Gastroesophageal sphincter (tissue), 4 donors: ENCODE measurements around the gene TAF3. TPM values are rescaled to one million over a fixed set of nuclear protein-coding genes. Genes with fewer than 3 reads are reported as not detected.

ENCODE experiments used
- ATAC-seq: fragments of 150-250 bp; one replicate; pipeline ENCODE4 v1.9.1; 2016; ENCODE audit warnings: mild to moderate bottlenecking, moderate library complexity
- H3K27ac ChIP-seq, 4 donors: fragments of 200-600 bp; sonication (generic) in 3 of 4; 1 replicate in 3 of 4; 2 replicates in 1 of 4; pipeline ENCODE4 v1.5.1; 2016 to 2019
- H3K27me3 ChIP-seq: fragments of 200-600 bp; sonication (generic); one replicate; pipeline ENCODE4 v1.5.1; 2019
- H3K36me3 ChIP-seq, 2 donors: fragments of 200-600 bp; sonication (generic); one replicate each; pipeline ENCODE4 v1.5.1; 2019; ENCODE audit warnings: control low read depth in 1 of 2
- H3K4me1 ChIP-seq, 3 donors: fragments of 200-600 bp; sonication (generic); 1 replicate in 2 of 3; 2 replicates in 1 of 3; pipeline ENCODE4 v1.5.1; 2016 to 2019; ENCODE audit warnings: control low read depth in 2 of 3
- H3K4me3 ChIP-seq, 2 donors: fragments of 200-600 bp; sonication (generic); one replicate each; pipeline ENCODE4 v1.5.1; 2019; ENCODE audit warnings: mild to moderate bottlenecking in 1 of 2, moderate library complexity in 1 of 2
- H3K9me3 ChIP-seq, 3 donors: fragments of 200-600 bp; sonication (generic); one replicate each; pipeline ENCODE4 v1.5.1; 2017 to 2019; ENCODE audit warnings: control low read depth in 2 of 3
- EP300 ChIP-seq: sonication (generic); formaldehyde crosslinking; IDR thresholded peaks from one replicate; pipeline ENCODE4 v1.6.1; 2017; ENCODE audit warnings: antibody characterized with exemption, mild to moderate bottlenecking
- POLR2A ChIP-seq, 2 donors: fragments of 450-650 bp; IDR thresholded peaks; one replicate each; pipeline ENCODE4 v1.6.1; 2017; ENCODE audit warnings: antibody characterized with exemption in 2 of 2, mild to moderate bottlenecking in 2 of 2, moderate library complexity in 1 of 2
- POLR2AphosphoS5 ChIP-seq: sonication (generic); formaldehyde crosslinking; IDR thresholded peaks from one replicate; pipeline ENCODE4 v1.6.1; 2017; ENCODE audit warnings: antibody characterized with exemption
- WGBS, 2 donors: methylation state at CpG; one replicate each; pipeline ENCODE4 v1.1.5; 2018; ENCODE audit warnings: low coverage in 1 of 2; 5-methylcytosine and 5-hydroxymethylcytosine counted together
- total RNA-seq, 4 donors: library from RNA; depleted of rRNA; stranded (reverse); fragments of >200 nt; gene quantifications; one replicate each; pipeline ENCODE4 v1.1.0, GENCODE V29; 2016
- TF ChIP-seq, protein P1 (sequence below), 4 experiments: fragments of 200-600 bp in 2 of 4; fragments of 450-650 bp in 2 of 4; sonication (generic) in 1 of 4; IDR thresholded peaks; one replicate each; pipeline ENCODE4 v1.5.1; 2017 to 2019; ENCODE audit warnings: antibody characterized with exemption in 4 of 4, mild to moderate bottlenecking in 2 of 4, moderate library complexity in 2 of 4

Gene TAF3
- total RNA-seq, 4 donors from 2014 or later, result 5.7 to 11.8 (median 8.8) TPM

DNA sequence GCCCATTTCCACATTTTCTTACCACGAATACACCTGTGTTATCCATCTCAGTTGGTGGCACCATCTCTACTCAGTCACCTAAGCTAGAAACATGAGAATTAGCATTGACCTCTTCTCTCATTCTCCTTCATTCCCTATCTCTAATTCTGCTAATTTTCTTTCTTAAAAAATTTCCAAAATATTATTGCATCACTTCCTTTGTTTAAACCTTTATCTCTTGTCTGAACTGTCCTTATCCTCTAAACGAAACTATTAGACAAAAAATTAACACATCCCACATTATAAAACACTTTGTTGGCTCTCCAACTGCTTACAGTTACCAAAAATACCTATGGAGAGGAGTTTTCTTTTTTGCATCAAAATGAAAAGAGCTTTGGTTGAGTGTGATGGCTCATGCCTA, 18.3 kb downstream of the TAF3 start:
- H3K36me3 ChIP-seq, result peaks cover 0 to 24% of the 10 kb centered on the region in 2 donors
- TF ChIP-seq, protein P1, sequence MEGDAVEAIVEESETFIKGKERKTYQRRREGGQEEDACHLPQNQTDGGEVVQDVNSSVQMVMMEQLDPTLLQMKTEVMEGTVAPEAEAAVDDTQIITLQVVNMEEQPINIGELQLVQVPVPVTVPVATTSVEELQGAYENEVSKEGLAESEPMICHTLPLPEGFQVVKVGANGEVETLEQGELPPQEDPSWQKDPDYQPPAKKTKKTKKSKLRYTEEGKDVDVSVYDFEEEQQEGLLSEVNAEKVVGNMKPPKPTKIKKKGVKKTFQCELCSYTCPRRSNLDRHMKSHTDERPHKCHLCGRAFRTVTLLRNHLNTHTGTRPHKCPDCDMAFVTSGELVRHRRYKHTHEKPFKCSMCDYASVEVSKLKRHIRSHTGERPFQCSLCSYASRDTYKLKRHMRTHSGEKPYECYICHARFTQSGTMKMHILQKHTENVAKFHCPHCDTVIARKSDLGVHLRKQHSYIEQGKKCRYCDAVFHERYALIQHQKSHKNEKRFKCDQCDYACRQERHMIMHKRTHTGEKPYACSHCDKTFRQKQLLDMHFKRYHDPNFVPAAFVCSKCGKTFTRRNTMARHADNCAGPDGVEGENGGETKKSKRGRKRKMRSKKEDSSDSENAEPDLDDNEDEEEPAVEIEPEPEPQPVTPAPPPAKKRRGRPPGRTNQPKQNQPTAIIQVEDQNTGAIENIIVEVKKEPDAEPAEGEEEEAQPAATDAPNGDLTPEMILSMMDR (IDR thresholded peaks at IDR 0.05), result no peak
- TF ChIP-seq EP300 (no peak), POLR2A (IDR thresholded peaks at IDR 0.05) (no peak), POLR2AphosphoS5 (no peak)
- no peaks in the 10 kb centered on the region for H3K9me3 ChIP-seq
- H3K27ac ChIP-seq, result no peak overlapping the region
- peaks cover 0 to 4% (median 0%) of the 10 kb centered on the region in 3 donors for H3K4me1 ChIP-seq
- ATAC-seq, result no peak
- H3K4me3 ChIP-seq, result no peak overlapping the region
- 97 to 100% methylated on average over 1 to 2 of the region's 2 CpGs for WGBS, 2 donors
- no peaks in the 10 kb centered on the region for H3K27me3 ChIP-seq

DNA sequence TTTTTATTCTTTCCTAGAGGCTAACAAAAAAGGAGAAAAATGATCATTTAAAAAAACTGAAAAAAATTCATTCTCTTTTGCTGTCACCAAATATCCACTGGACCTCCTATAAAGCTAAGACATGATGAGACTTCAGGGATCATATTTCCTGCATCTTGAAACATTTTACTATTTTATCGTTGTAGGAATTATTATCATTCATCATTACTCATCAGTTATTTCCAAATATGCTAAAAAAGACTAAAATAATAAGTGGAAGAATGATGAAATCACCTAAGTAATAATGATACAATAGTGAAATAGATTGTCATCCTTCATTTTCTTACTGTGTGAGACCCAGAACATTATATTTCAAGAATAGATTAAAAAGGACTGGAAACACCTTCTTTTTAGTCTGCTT, 28.3 kb downstream of the TAF3 start:
- H3K27me3 ChIP-seq, result no peaks in the 10 kb centered on the region
- no peak overlapping the region for H3K4me3 ChIP-seq
- TF ChIP-seq POLR2A (IDR thresholded peaks at IDR 0.05) (no peak), EP300 (no peak), POLR2AphosphoS5 (no peak)
- TF ChIP-seq, protein P1 (IDR thresholded peaks at IDR 0.05), result no peak
- ATAC-seq, result no peak
- H3K27ac ChIP-seq, result no peak overlapping the region
- 46 to 69% methylated on average over 1 of the region's 1 CpG for WGBS, 2 donors
- no peaks in the 10 kb centered on the region for H3K9me3 ChIP-seq
- peaks cover 0 to 4% of the 10 kb centered on the region in 2 donors for H3K36me3 ChIP-seq
- no peaks in the 10 kb centered on the region for H3K4me1 ChIP-seq

DNA sequence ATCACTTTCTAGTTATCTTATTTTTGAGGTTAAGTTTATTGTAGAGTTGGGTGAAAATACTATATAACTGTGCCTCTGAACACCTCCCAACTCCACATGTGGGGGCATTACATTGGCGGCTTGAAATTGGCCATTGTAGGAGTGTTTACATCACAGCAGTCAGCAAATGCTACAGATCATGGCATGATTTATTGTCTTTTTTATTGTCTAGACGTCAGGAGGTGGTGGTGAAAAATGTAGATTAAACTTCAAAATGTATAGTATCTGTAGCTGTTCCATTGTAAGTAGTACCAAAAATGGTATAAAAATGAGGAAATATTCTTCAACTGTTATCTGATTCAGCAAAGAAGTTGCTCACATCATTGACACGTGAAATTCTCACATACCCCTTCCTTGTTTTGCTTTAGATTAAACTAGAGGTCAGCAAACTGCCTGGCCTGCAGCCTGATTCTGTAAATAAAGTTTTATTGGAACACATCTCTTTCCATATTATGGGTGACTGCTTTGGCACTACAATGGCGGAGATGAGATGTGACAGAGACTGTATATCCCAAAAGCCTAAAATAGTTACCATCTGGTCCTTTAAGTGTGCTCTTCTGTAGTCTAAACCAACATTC, 35.0 kb downstream of the TAF3 start:
- TF ChIP-seq POLR2AphosphoS5 (no peak), POLR2A (IDR thresholded peaks at IDR 0.05) (no peak)
- peaks cover 0 to 4% of the 10 kb centered on the region in 2 donors for H3K36me3 ChIP-seq
- no peak overlapping the region for H3K4me3 ChIP-seq
- peaks cover 0 to 10% (median 0%) of the 10 kb centered on the region in 3 donors for H3K4me1 ChIP-seq
- H3K9me3 ChIP-seq, result no peaks in the 10 kb centered on the region
- WGBS, 2 donors, result 74 to 82% methylated on average over 4 of the region's 4 CpGs
- H3K27me3 ChIP-seq, result no peaks in the 10 kb centered on the region
- no peak for ATAC-seq
- H3K27ac ChIP-seq, result no peak overlapping the region

DNA sequence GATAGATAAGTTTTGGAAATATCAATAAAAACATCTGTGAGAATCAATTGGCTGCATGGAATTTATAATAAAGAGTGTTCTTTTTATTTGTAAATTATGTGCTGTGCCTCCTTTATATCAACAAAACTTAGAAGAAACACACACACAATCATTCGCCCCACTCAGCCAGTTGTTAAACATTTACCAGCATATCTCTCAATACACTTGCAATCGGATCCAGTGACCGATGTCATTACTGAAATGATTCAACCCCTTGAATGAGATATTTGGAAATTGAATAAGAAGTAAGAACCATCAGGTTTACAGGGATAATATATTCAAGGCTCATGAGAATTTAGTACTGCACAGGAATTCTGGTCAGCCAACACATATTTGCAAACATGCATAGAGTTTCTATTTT, 35.6 kb downstream of the TAF3 start:
- Histone ChIP-seq H3K4me3 (no peak overlapping the region), H3K4me1 (peaks cover 0 to 10% (median 0%) of the 10 kb centered on the region in 3 donors), H3K36me3 (peaks cover 0 to 4% of the 10 kb centered on the region in 2 donors), H3K27me3 (no peaks in the 10 kb centered on the region), H3K9me3 (no peaks in the 10 kb centered on the region), H3K27ac (no peak overlapping the region)
- 98 to 100% methylated on average over 3 of the region's 3 CpGs for WGBS, 2 donors
- no peak for ATAC-seq
- TF ChIP-seq EP300, result no peak
- no peak for TF ChIP-seq POLR2A (IDR thresholded peaks at IDR 0.05)
- TF ChIP-seq, protein P1 (IDR thresholded peaks at IDR 0.05), result no peak
- TF ChIP-seq POLR2AphosphoS5, result no peak

DNA sequence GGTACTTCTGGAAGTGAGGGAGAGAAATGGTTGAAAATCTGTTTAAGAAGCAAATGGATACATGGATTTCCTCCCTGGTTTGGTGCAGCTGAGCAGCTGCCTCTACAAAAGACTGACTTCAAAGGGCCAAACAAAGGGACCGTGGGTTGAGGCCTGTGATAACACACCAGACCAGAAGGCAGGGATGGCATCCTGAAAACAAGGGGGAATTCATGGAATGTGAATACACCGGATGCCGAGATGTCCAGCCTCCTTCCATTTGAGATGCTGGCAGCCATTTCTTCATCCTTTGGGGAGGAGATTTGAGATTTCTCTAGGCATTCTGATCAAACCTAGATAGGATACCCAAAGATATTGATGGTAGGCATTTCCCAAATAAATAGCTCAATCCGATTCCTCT, 36.9 kb downstream of the TAF3 start:
- H3K36me3 ChIP-seq, result peaks cover 0 to 4% of the 10 kb centered on the region in 2 donors
- TF ChIP-seq POLR2AphosphoS5 (no peak), POLR2A (IDR thresholded peaks at IDR 0.05) (no peak), EP300 (no peak)
- TF ChIP-seq, protein P1 (IDR thresholded peaks at IDR 0.05), result no peak
- no peaks in the 10 kb centered on the region for H3K27me3 ChIP-seq
- H3K4me3 ChIP-seq, result no peak overlapping the region
- no peaks in the 10 kb centered on the region for H3K9me3 ChIP-seq
- ATAC-seq, result no peak
- H3K27ac ChIP-seq, result no peak overlapping the region
- 94% methylated on average over 3 of the region's 4 CpGs; no CpG with 5 or more reads in 1 of the 2 donors for WGBS, 2 donors
- H3K4me1 ChIP-seq, result peaks cover 0 to 10% (median 0%) of the 10 kb centered on the region in 3 donors
